Measurements from ENCODE around the gene ZNF354C. TPM values are rescaled to one million over a fixed set of nuclear protein-coding genes. Genes with fewer than 3 reads are reported as not detected.

The ZNF354C gene
- total and polyA plus RNA-seq, 3 donors from 2014 or later: 4.0 to 4.8 (median 4.6) TPM

GRCh38 chr5:179127136-179128040 is 67.2 kb downstream of the ZNF354C start:
- Histone ChIP-seq H3K27ac (no peak overlapping the region), H3K4me3 (no peak overlapping the region), H3K27me3 (no peaks in the 10 kb centered on the region), H3K9me3 (no peaks in the 10 kb centered on the region), H3K4me1 (no peaks in the 10 kb centered on the region), H3K36me3 (ENCODE audit: low read depth, missing control alignments) (no peaks in the 10 kb centered on the region)
- WGBS, 2 donors: 93 to 98% methylated on average over 12 to 21 of the region's 21 CpGs
- DNase-seq: no peak
- intact Hi-C loops (cut with DNase I; ENCODE audit: low total_unique reads): no loop called here
- TF ChIP-seq POLR2A (IDR thresholded peaks at IDR 0.05) (no peak), CTCF (IDR thresholded peaks at IDR 0.05) (no peak)

GRCh38 chr5:179128041-179128365 is 67.8 kb downstream of the ZNF354C start:
- TF ChIP-seq POLR2A (IDR thresholded peaks at IDR 0.05): no peak
- TF ChIP-seq CTCF (IDR thresholded peaks at IDR 0.05): no peak
- intact Hi-C loops (cut with DNase I; ENCODE audit: low total_unique reads): no loop called here
- Histone ChIP-seq H3K27ac (no peak overlapping the region), H3K36me3 (ENCODE audit: low read depth, missing control alignments) (no peaks in the 10 kb centered on the region), H3K4me1 (no peaks in the 10 kb centered on the region), H3K9me3 (no peaks in the 10 kb centered on the region), H3K27me3 (no peaks in the 10 kb centered on the region), H3K4me3 (no peak overlapping the region)
- no peak for DNase-seq
- WGBS, 2 donors: 96 to 99% methylated on average over 8 to 10 of the region's 10 CpGs

GRCh38 chr5:179128976-179129375 is 68.8 kb downstream of the ZNF354C start:
- intact Hi-C loops (cut with DNase I; ENCODE audit: low total_unique reads): no loop called here
- Histone ChIP-seq H3K9me3 (no peaks in the 10 kb centered on the region), H3K36me3 (ENCODE audit: low read depth, missing control alignments) (no peaks in the 10 kb centered on the region), H3K4me3 (no peak overlapping the region), H3K4me1 (no peaks in the 10 kb centered on the region), H3K27ac (no peak overlapping the region), H3K27me3 (no peaks in the 10 kb centered on the region)
- DNase-seq: no peak
- TF ChIP-seq CTCF (IDR thresholded peaks at IDR 0.05) (no peak), POLR2A (IDR thresholded peaks at IDR 0.05) (no peak)
- WGBS, 2 donors: 87 to 93% methylated on average over 8 to 14 of the region's 14 CpGs

GRCh38 chr5:179129607-179130071 is 69.5 kb downstream of the ZNF354C start:
- Histone ChIP-seq H3K27ac (no peak overlapping the region), H3K27me3 (no peaks in the 10 kb centered on the region), H3K36me3 (ENCODE audit: low read depth, missing control alignments) (no peaks in the 10 kb centered on the region), H3K4me3 (no peak overlapping the region), H3K4me1 (no peaks in the 10 kb centered on the region), H3K9me3 (no peaks in the 10 kb centered on the region)
- intact Hi-C loops (cut with DNase I; ENCODE audit: low total_unique reads): no loop called here
- no peak for DNase-seq
- WGBS, 2 donors: 86 to 90% methylated on average over 13 to 18 of the region's 18 CpGs
- TF ChIP-seq CTCF (IDR thresholded peaks at IDR 0.05) (no peak), POLR2A (IDR thresholded peaks at IDR 0.05) (no peak)

Data from testis (tissue), 3 donors.